HG02678 (cell line): ENCODE results near the gene WDR27.
"Not testable (repeated sequence)": the region's sequence is repeated elsewhere in the genome, so short reads cannot be mapped to it uniquely, and the experiment has no call there.

Source experiments
- ATAC-seq: cut with Tn5 transposase; IDR thresholded peaks from one replicate; pipeline ENCODE4 v1.9.1; 2021; ENCODE audit warnings: mild to moderate bottlenecking, moderate library complexity; ENCODE audit not compliant: unreplicated experiment

The WDR27 gene

GRCh38 chr6:169533301-169534038 is 168.4 kb downstream of the WDR27 start:
- ATAC-seq = no peak

GRCh38 chr6:169530752-169531123 is 171.1 kb downstream of the WDR27 start:
- no peak for ATAC-seq

- ATAC-seq = no peak
Measured at GRCh38 chr6:169529931-169530751, 171.7 kb downstream of the WDR27 start.

GRCh38 chr6:169528755-169529154 is 173.1 kb downstream of the WDR27 start:
- ATAC-seq = no peak

GRCh38 chr6:169527306-169527705 is 174.5 kb downstream of the WDR27 start:
- ATAC-seq = no peak

GRCh38 chr6:169521825-169522224 is 180.0 kb downstream of the WDR27 start:
- ATAC-seq = no peak

- ATAC-seq = no peak
Measured at GRCh38 chr6:169520104-169520503, 181.7 kb downstream of the WDR27 start.

GRCh38 chr6:169518451-169518850 is 183.4 kb downstream of the WDR27 start:
- ATAC-seq = no peak

- no peak for ATAC-seq
Measured at GRCh38 chr6:169513478-169514193, 188.2 kb downstream of the WDR27 start.

GRCh38 chr6:169511785-169512184 is 190.0 kb downstream of the WDR27 start:
- ATAC-seq = not testable (repeated sequence)

GRCh38 chr6:169510871-169511270 is 191.0 kb downstream of the WDR27 start:
- ATAC-seq = no peak

GRCh38 chr6:169508452-169508851 is 193.4 kb downstream of the WDR27 start:
- ATAC-seq = no peak

GRCh38 chr6:169503422-169504152 is 198.2 kb downstream of the WDR27 start:
- no peak for ATAC-seq

GRCh38 chr6:169502445-169502844 is 199.4 kb downstream of the WDR27 start:
- no peak for ATAC-seq

GRCh38 chr6:169501777-169502313 is 200.0 kb downstream of the WDR27 start:
- no peak for ATAC-seq

GRCh38 chr6:169501128-169501527 is 200.7 kb downstream of the WDR27 start:
- no peak for ATAC-seq

- ATAC-seq = no peak
Measured at GRCh38 chr6:169500688-169501087, 201.1 kb downstream of the WDR27 start.

- ATAC-seq = no peak
Measured at GRCh38 chr6:169499848-169500247, 202.0 kb downstream of the WDR27 start.

- no peak for ATAC-seq
Measured at GRCh38 chr6:169498916-169499513, 202.8 kb downstream of the WDR27 start.

GRCh38 chr6:169495601-169496000 is 206.2 kb downstream of the WDR27 start:
- no peak for ATAC-seq
